HG02678 (cell line): Measurements from ENCODE around the gene STPG3.

ENCODE experiments used
- ATAC-seq: cut with Tn5 transposase; IDR thresholded peaks from one replicate; pipeline ENCODE4 v1.9.1; 2021; ENCODE audit warnings: mild to moderate bottlenecking, moderate library complexity; ENCODE audit not compliant: unreplicated experiment

The STPG3 gene

DNA sequence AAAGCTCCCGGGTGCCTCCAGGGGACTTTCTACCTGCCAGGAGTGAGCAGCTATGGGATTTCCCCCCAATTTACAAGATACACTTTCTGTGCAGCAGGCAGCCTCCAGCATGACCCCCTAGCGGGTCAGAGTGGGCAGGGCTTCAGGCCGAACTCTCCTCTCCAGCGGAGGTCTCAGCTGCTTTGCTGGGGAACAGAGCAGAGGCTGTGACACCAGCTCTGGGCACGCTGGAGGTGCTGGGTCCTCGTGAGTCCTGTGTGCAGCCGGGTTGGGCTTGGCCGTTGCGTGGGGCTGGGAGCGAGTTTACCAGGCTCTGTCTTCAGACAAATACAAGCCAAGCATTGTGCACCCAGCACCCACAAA lies 48.1 kb downstream of the STPG3 start:
- no peak for ATAC-seq

DNA sequence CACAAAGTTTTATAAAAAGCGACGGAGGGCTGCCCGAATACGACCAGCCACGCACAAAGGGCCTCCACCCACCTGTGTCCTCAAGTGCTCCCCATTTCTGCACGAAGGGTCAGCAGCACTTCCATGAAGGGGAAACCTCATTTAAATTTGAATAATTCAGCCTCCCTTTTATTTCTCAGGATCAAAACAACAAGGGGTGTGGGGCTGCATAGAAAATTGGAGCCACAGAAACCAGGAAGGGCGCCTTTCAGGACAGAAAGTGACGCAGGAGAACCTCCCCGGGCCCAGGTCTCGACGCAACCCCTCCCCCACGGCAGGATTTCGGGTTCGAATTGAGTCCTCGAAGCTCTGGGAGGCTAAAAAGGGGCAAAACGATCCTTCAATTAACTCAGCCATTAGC lies 48.9 kb downstream of the STPG3 start:
- no peak for ATAC-seq

DNA sequence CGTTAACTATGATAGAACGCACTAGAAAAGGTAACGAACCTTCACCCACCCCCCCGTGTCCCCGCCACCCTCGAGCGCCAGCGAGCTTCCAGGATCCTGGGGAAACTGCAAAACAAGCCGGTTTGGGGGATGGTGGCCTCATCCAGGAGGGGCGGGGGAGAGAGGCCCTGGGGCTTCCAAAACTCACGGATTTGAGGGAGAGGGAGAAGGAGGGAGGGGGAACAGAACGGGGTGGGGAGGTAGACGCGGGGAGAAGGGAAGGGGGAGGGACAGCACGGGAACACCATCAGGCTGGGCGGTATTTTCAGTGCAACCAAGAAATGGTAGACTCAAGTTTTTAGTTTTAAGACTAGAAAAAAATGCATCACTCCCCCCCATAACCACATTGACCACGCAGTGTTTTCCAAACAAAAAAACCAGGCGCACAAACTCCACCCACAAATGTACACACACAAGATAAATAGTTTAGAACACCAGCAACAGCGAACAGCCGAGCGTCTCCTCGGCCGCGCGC lies 49.5 kb downstream of the STPG3 start:
- no peak for ATAC-seq

DNA sequence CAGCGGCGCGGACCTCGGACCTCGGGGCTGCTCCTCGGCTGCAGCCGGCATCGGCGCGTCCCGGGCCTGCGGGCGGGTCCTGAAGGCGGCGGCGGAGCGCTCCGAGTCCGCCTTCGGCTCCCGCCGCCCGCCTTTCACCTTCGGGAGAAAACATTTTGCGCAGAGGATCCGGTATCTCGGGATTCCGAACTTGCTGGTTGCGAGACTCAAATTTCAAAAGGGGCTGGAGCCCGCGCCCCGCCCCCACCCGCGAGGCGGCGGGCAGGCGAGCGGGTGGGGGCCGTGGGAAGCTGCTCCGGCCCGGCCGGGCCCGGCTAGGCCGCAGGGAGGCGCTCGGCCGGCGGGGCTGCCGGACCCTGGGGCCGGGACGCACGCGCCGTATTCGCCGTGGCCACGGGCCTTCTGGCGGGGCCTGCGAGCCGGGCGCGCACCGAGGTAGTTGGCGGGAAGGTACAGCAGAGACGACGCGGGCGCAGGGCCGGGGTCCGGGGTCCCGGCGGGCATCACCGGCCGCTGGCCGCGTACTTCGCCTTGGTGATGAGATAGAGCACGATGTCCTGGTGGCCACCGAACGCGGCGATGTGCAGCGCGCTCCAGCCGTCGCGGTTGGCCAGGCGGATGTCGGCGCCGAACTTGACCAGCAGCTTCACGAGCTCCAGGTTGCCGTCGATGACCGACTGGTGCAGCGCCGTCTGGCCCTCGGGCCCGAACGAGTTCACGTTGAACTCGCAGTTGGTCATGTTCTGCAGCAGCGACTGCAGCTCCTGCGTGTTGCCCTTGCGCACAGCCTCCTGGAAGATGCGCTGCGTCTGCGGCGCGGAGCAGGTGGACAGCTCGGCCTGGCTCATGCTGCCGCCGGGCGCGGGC lies 50.2 kb downstream of the STPG3 start:
- peak; percentile 24 for ATAC-seq

DNA sequence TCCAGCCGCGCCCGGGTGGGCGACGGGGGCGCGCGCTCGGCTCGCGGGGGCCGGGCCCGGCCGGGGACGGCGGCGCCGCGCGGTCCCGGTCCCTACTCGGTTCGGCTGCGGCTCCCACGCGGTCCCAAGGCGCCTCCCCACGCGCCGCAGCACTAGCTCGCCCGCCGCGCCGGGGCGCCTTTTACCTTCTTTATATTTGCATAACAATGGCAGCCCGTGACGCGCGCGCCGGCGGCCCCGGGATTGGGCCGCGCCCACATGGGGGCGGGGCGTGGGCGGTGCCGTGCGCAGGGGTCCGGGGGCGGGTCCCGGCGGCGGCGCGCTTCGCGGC lies 51.0 kb downstream of the STPG3 start, which contains the start of gene NRARP:
TSS of gene NRARP (minus strand) at position 154 of the 331 bp plus-strand sequence. CDS start 343 bp downstream, outside the sequence.
- ATAC-seq = peak; percentile 79

DNA sequence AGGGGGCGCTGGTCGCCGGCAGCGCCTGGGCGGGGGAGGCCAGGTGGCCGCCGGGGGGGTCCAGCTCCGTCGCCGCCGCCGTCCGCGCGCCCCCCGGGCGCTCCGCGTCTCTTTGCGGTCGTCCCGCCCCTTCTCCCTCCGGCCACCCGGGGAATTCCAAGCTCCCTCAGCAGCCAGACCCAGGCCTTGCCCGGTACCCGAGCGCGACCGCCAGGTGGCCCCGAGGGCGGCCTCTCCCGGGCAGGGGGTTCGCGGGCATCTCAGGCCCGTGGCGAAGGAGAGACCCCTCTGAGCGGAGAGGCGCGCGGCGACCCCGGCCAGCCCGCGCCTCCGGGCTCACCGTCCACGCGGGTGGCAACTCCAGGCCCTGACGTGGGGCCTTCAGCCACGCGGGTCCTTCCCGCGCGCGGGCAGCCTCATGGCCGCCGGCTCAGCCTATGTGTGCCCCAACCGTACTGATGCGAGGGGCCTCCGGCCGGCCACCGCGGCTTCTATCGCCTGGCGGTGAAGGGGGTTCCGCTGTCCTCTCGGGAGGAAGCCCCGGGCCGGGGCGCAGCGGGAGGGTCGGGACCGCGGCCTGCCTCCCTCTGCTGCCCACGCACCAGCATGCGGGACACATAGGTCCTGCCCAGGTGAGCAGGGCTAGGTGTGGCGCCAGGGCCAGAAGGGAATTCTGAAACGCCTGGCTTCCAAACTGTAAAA lies 51.5 kb downstream of the STPG3 start:
- ATAC-seq = peak; percentile 44
